GM20000 (cell line): ENCODE results near the gene ERBB4.
A peak's percentile ranks its signal among the peaks of the same experiment; 100 is the strongest.

Experiments used
- DNase-seq: peaks from one replicate; pipeline ENCODE4 v3.0.0; 2012; ENCODE audit warnings: low spot score
- CTCF ChIP-seq: IDR thresholded peaks from 2 replicates; pipeline ENCODE4 v1.5.1; 2012; ENCODE audit warnings: mild to moderate bottlenecking, control low read depth; ENCODE audit errors: extremely low read depth, missing control alignments

ERBB4 gene

GRCh38 chr2:212528106-212528856 is 10.3 kb downstream of the ERBB4 start:
- TF ChIP-seq CTCF: peak; percentile 6
- DNase-seq: no peak

GRCh38 chr2:212526059-212526458 is 12.5 kb downstream of the ERBB4 start:
- no peak for TF ChIP-seq CTCF
- DNase-seq: no peak

- TF ChIP-seq CTCF: no peak
- no peak for DNase-seq
These were observed 14.8 kb downstream of the ERBB4 start for GRCh38 chr2:212523756-212524155.

- no peak for DNase-seq
- TF ChIP-seq CTCF: no peak
These were observed 18.3 kb downstream of the ERBB4 start for GRCh38 chr2:212520340-212520739.

GRCh38 chr2:212517693-212518092 is 20.9 kb downstream of the ERBB4 start:
- TF ChIP-seq CTCF: no peak
- DNase-seq: no peak

GRCh38 chr2:212505586-212505985 is 33.0 kb downstream of the ERBB4 start:
- TF ChIP-seq CTCF: no peak

GRCh38 chr2:212495046-212495445 is 43.6 kb downstream of the ERBB4 start:
- no peak for DNase-seq
- no peak for TF ChIP-seq CTCF

More at GRCh38 chr2:212505586-212505985, 33.0 kb downstream of the ERBB4 start:
- DNase-seq: no peak
